Effector CD4-positive, alpha-beta T cell (primary cell): ENCODE data around the gene RAB17.
"Not testable (repeated sequence)": the region's sequence is repeated elsewhere in the genome, so short reads cannot be mapped to it uniquely, and the experiment has no call there.

Source experiments
- DNase-seq: peaks from one replicate; pipeline ENCODE4 v3.0.0-alpha.2; 2020

RAB17 gene

GRCh38 chr2:237597196-237598145 lies 6.9 kb upstream of the RAB17 start:
- no peak for DNase-seq

DNA sequence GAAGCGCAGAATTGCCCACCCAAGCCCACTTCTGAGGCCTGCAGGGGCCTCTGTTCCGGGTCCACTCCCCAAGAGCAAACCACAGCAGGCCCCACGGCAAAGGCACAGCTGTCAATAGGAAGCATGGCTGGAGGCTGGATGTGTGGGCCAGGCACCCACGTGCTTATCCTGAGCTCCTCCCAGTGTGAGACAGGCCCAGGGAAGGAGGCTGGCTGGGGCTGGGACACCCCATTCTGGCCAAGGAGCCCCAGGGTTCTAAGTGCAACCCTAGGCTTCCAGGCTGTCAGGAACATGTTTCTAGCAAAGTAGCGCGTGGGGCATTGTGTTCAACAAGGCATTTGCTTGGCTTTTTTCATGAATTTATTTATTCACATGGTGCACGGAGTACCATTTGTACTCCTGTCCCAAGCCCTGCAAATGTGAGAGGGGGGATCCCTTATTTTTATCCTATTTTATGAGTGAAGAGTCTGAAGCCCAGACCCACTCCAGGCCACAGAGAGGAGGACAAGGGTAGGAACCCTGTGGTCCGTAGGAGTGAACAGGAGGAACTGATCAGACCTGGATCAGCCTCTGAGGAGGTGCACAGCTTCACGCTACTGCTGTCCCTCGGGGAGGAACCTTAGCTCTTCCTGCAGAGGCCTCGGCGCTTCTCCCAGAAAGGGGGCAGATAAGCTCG lies 6.1 kb upstream of the RAB17 start:
- no peak for DNase-seq

- not testable (repeated sequence) for DNase-seq
Measured at GRCh38 chr2:237595829-237596519, 5.4 kb upstream of the RAB17 start.

DNA sequence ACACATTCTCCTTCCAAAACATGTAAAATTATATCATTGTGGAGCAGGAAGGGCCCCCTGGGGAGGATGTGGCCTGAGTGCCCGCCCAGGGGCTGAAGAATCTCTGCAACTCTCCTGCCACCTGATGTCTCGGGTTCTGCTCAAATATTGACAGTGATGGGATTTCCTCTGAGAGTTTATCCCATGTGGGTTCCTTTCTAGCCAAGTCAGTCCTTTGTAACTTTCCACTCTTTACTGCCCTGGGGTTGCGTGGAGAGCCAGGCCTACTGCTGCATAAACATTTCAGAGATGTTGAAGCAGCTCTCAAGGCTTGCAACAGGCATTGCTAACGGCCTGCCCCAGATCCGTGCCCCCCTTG lies 4.0 kb upstream of the RAB17 start:
- DNase-seq: no peak

DNA sequence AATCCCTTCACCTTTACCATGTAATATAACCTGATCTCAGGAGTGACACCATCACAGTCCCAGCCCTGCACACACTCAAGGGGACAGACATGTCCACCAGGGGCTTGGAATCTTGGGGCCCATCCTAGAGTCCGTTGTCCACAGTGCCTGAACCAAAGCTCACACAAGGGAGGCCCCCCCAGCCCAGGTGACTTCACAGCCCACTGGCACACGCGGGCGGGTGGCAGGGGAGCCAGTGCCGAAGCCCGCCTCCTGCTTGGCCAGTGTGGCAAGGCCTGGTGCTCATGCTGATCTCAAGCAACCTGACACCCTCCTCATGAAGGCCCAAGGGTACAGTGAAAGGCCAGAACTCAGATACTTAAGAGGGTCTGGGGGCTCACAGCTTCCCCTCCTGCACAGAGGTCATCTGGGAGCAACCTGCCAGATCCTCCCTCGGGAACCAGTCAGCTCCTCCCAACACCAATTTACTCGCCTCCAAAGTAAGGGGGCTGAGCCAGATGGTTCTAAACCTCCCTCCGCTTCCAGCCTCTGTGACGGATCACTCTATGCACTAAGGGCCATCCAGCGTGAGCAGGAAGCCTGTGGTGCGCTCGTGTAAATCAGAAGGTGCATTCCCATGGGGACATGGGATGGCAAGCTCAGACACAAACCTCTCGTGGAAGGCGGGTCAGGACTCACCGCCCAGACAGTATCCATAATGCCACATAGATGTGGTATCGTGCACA lies 3.2 kb upstream of the RAB17 start:
- DNase-seq: no peak

GRCh38 chr2:237593036-237593435 lies 2.5 kb upstream of the RAB17 start:
- no peak for DNase-seq

- no peak for DNase-seq
Measured at GRCh38 chr2:237592425-237592980, 2.0 kb upstream of the RAB17 start.

GRCh38 chr2:237591141-237591881 lies 777 bp upstream of the RAB17 start:
- DNase-seq: no peak

GRCh38 chr2:237588044-237588696 lies 2.4 kb downstream of the RAB17 start:
- DNase-seq: no peak

DNA sequence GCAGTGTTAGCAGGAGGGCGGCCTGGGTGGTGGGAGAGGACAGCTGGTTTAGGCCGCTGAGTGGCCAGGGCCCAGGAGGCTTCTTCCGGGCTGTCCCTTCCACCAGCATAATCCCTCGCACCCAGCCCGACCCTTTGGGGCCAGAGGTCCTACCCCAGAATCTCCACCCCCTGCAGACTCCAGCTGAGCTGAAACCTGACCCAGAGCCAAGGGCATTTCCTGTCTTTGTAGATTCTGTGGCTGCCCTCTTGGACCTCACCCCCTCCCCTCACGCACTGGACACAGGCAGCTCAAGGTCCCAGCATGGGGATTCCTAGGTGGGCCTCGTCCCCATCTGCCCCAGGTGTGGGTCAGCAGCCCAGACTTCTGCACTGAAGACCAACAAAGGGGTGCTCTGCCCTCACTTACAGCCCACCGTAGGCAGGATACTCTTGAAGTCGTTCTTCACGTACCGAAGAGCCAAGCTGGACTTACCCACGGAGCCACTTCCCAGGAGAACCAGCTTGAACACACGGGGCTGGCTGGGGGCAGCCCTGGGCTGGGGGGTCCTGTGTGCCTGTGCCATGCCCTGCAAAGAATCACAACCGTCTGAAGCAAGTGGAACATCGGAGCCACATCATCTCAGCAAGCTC lies 4.8 kb downstream of the RAB17 start:
- DNase-seq: no peak

DNA sequence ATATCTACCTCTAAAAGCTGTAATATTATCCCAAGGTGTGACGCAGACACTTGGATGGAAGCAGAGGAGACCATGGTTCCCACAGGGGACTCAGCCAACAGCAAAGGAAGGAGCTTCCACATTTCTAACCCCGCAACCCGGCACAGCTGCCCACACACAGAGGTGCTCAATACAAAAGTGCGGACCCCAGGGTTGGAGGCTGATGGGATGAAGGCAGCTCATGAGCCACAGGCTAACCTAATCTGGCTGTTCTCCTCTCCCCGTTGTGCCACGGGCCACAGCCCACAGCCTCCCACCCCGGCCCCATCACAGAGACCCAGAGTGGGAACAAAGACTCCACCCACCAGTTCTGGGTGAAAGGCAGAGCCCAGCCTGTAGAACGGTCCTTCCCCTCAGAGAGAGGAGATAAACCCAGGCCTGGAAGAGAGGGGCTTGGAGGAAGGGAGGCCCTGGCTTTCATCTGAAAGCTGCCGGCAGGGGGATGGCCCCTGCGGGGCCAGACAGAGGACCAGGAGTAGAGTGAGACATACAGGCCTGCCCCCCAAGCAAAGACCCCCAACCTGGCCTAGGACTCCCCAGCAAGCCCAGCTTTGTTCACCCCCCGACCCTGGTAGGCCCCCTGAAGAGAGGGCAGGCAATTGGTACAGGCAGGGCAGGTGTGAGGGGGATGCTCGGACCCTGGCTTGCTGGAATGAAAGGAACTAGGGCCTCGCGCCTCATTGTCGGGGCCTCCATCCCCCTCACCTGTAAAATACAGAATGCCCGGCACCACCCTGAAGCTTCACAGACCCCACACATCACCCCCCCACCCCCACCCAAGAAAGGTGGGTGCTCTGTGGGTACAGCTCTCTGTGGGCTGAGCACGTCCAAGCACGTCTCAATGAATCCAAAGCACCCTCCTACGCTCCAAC lies 6.9 kb downstream of the RAB17 start:
- no peak for DNase-seq

DNA sequence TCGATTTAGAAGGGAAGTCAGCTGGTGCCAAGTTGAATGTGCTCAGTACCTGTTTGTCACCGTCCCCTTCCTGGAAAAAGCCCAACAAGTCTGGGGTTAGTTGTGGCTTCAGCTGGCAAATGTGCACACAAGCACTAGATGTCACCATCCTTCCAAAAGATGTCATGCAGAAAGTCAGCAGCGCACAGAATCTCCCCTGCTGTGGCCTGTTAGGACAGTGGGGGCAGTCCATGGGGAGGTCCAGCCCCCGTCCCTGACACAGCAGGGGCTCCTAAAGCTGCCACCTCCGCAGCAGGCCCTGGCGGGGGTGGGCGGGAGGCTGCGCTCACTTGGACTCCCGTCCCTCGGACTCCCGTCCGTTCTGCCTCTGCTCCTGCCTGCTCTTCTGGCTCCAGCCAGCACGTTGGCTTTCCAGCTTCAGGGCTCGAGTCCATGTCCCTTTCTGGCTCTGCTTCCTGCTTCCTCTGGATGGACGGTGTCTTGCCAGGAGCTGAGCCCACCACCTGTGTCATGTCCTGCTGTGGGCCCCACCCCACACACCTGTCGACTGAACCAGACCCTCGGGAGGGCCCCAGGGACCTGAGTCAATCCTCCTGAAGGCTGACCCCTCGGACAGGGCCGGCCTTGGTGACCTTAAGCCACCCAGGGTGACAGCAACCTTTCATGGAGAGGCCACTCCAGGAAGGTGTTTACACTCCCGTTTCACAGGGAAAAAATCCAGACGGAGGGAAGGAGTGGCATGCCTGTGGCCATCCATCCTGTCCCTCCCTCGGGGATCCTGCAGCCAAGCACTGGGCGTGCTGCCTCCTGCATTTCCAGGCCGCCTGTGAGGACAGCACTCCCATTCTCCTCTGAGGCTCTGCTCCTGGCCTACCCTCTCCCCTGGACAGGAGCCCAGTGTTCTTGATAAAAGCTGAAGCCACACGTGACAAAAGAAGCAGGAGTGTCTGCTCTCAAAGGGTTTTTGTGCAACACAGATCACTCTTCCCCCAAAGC lies 8.5 kb downstream of the RAB17 start:
- no peak for DNase-seq

- no peak for DNase-seq
Measured at GRCh38 chr2:237581326-237581725, 9.2 kb downstream of the RAB17 start.

GRCh38 chr2:237577956-237578870 lies 12.3 kb downstream of the RAB17 start:
- no peak for DNase-seq

DNA sequence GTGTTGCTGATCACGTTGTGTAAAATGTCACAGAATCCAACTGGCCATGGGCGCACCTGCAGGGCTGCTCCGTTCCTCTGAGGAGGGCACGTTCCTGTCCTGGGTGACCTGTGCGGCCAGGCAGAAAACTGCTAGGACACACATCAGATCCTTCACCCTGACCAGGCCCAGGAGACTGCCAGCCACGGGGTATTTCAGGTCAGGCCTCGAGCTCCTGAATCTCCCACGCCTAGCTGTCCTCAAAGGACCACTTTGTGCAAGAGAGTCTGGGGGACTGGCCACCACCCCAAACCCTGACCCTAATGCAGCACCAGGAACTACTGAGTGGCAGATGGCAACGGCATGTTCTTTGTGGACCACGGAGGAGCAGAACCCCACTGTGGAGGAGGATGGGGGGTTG lies 13.1 kb downstream of the RAB17 start:
- DNase-seq: no peak

GRCh38 chr2:237576974-237577373 lies 13.6 kb downstream of the RAB17 start:
- DNase-seq: no peak
